Smooth muscle cell (in vitro differentiated cells): ENCODE data around the gene FOXL1. TPM values are rescaled to one million over a fixed set of nuclear protein-coding genes. Genes with fewer than 3 reads are reported as not detected.

Experiments used
- DNase-seq: peaks from one replicate; lab custom pipeline; 2025; ENCODE audit not compliant: unreplicated experiment; lab: John Stamatoyannopoulos, UW
- H2AFZ ChIP-seq: fragments of 200-600 bp; sonication (generic); 2 replicates; pipeline ENCODE4 v1.6.0; 2016; ENCODE audit warnings: antibody characterized with exemption, low read depth, mild to moderate bottlenecking
- H3F3A ChIP-seq: fragments of 200-600 bp; sonication (generic); 2 replicates; pipeline ENCODE4 v1.6.0; 2017; ENCODE audit warnings: antibody characterized with exemption, low read depth
- H3K27ac ChIP-seq: fragments of 200-600 bp; sonication (generic); 2 replicates; pipeline ENCODE4 v1.5.1; 2016; ENCODE audit warnings: low read depth, mild to moderate bottlenecking
- H3K27me3 ChIP-seq: fragments of 200-600 bp; sonication (generic); 2 replicates; pipeline ENCODE4 v1.6.1; 2016; ENCODE audit warnings: low read depth, mild to moderate bottlenecking
- H3K36me3 ChIP-seq: fragments of 200-600 bp; sonication (generic); 2 replicates; pipeline ENCODE4 v1.5.1; 2016; ENCODE audit warnings: low read depth
- H3K4me1 ChIP-seq: fragments of 200-600 bp; sonication (generic); 2 replicates; pipeline ENCODE4 v1.5.1; 2016; ENCODE audit warnings: low read depth
- H3K4me2 ChIP-seq: fragments of 200-600 bp; sonication (generic); 2 replicates; pipeline ENCODE4 v1.6.0; 2016; ENCODE audit warnings: mild to moderate bottlenecking
- H3K4me3 ChIP-seq: fragments of 200-600 bp; sonication (generic); 2 replicates; pipeline ENCODE4 v1.5.1; 2016; ENCODE audit warnings: mild to moderate bottlenecking
- H3K79me2 ChIP-seq: fragments of 200-600 bp; sonication (generic); 2 replicates; pipeline ENCODE4 v1.6.0; 2016; ENCODE audit warnings: low read depth, mild to moderate bottlenecking
- H3K9ac ChIP-seq: fragments of 200-600 bp; sonication (generic); 2 replicates; pipeline ENCODE4 v1.6.0; 2016; ENCODE audit warnings: low read depth
- H3K9me3 ChIP-seq: fragments of 200-600 bp; sonication (generic); replicated peaks from 2 replicates; pipeline ENCODE4 v1.5.1; 2016; ENCODE audit warnings: low read depth
- H4K20me1 ChIP-seq: fragments of 200-600 bp; sonication (generic); 2 replicates; pipeline ENCODE4 v1.6.0; 2016; ENCODE audit warnings: low read depth
- WGBS: methylation state at CpG from one replicate; pipeline ENCODE4 v1.1.7; 2016; ENCODE audit warnings: low lambda C conversion rate; 5-methylcytosine and 5-hydroxymethylcytosine counted together
- polyA plus RNA-seq: library from polyadenylated mRNA; unstranded; fragments of >200 nt; fragmentation: Nextera tagmentation; extraction: Ambion mirVana; gene quantifications from 2 replicates; pipeline ENCODE4 v1.2.1, GENCODE V29; 2016
- total RNA-seq: library from RNA; depleted of rRNA; stranded (reverse); fragments of >200 nt; gene quantifications from 2 replicates; pipeline ENCODE4 v1.2.3, GENCODE V29; 2014
- TF ChIP-seq, protein P1 (sequence below): fragments of 200-600 bp; sonication (generic); IDR thresholded peaks from 2 replicates; pipeline ENCODE4 v1.5.1; 2017; ENCODE audit warnings: borderline replicate concordance, mild to moderate bottlenecking, antibody characterized with exemption; ENCODE audit not compliant: insufficient read depth, poor library complexity, severe bottlenecking

The FOXL1 gene
- total and polyA plus RNA-seq, 2 experiments from 2014 or later = 4.6 to 5.4 TPM

- WGBS = 100% methylated on average over 4 of the region's 4 CpGs
- H3K4me1 ChIP-seq = no peaks in the 10 kb centered on the region
- H3F3A ChIP-seq = no peaks in the 10 kb centered on the region
- no peak overlapping the region for H3K4me3 ChIP-seq
- H3K79me2 ChIP-seq = no peaks in the 10 kb centered on the region
- TF ChIP-seq, protein P1, sequence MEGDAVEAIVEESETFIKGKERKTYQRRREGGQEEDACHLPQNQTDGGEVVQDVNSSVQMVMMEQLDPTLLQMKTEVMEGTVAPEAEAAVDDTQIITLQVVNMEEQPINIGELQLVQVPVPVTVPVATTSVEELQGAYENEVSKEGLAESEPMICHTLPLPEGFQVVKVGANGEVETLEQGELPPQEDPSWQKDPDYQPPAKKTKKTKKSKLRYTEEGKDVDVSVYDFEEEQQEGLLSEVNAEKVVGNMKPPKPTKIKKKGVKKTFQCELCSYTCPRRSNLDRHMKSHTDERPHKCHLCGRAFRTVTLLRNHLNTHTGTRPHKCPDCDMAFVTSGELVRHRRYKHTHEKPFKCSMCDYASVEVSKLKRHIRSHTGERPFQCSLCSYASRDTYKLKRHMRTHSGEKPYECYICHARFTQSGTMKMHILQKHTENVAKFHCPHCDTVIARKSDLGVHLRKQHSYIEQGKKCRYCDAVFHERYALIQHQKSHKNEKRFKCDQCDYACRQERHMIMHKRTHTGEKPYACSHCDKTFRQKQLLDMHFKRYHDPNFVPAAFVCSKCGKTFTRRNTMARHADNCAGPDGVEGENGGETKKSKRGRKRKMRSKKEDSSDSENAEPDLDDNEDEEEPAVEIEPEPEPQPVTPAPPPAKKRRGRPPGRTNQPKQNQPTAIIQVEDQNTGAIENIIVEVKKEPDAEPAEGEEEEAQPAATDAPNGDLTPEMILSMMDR = no peak
- DNase-seq = no peak
- H3K27me3 ChIP-seq = no peaks in the 10 kb centered on the region
- no peak overlapping the region for H3K9ac ChIP-seq
- no peaks in the 10 kb centered on the region for H3K36me3 ChIP-seq
- H3K27ac ChIP-seq = no peak overlapping the region
- H3K4me2 ChIP-seq = no peak overlapping the region
- no peaks in the 10 kb centered on the region for H3K9me3 ChIP-seq
- no peaks in the 10 kb centered on the region for H4K20me1 ChIP-seq
- no peak overlapping the region for H2AFZ ChIP-seq
Measured at GRCh38 chr16:86537486-86537885, 40.9 kb upstream of the FOXL1 start.

DNA sequence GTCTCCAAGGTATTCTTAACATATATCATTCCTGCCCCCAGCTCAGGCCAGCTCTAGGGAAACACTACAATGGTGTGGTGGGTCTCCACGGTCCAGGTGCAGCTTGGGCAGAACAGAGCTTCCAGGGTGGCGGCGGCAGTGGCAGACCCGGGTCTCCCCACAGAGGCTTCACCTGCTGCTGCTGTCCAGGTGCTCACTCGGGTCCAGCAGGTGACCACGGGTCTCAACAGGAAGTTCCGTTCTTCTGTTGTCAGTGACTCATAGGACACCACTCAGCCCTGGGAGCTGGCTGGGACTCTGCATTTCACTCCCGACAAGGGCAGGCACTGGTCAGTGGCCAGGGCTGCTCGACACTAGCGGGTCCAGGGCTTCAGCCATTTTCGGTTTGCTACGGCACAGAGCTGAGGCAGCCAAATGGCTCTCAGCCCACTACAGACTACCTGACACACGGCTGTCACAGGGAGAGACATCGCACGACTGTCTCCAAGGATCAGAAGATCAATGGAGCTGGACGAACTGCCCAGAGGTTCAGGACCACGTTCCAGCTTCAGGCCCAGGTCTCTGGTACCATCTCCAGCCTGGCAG lies 40.1 kb upstream of the FOXL1 start:
- Histone ChIP-seq H3K4me3 (no peak overlapping the region), H3F3A (no peaks in the 10 kb centered on the region), H3K9me3 (no peaks in the 10 kb centered on the region), H3K79me2 (no peaks in the 10 kb centered on the region), H3K9ac (no peak overlapping the region), H3K27ac (no peak overlapping the region), H3K36me3 (no peaks in the 10 kb centered on the region), H3K27me3 (no peaks in the 10 kb centered on the region), H3K4me1 (no peaks in the 10 kb centered on the region), H3K4me2 (no peak overlapping the region), H2AFZ (no peak overlapping the region), H4K20me1 (no peaks in the 10 kb centered on the region)
- no peak for DNase-seq
- TF ChIP-seq, protein P1 = no peak
- 93% methylated on average over 17 of the region's 17 CpGs for WGBS

DNA sequence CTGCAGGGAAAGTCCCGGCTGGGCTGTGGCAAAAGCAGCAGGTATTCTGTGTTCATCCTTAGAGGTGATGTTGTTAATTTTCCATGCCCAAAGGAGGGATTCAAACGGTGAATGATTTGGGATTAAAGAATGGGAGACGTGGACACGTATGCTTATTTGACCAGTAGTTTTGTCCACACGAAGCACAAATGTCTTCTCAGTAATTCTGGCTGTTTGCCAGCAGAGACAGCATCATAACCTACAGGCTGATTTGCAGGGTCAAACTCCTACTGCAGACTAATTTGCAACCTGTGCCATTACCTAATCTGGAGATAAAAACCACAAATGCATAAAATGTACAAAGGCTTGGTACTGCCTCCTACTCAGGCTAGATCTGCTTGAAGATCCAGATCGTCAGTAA lies 37.5 kb upstream of the FOXL1 start:
- Histone ChIP-seq H3K36me3 (no peaks in the 10 kb centered on the region), H3K27me3 (no peaks in the 10 kb centered on the region), H4K20me1 (peaks cover 7% of the 10 kb centered on the region), H3K27ac (no peak overlapping the region), H2AFZ (no peak overlapping the region), H3F3A (no peaks in the 10 kb centered on the region), H3K9me3 (no peaks in the 10 kb centered on the region), H3K4me2 (no peak overlapping the region), H3K9ac (no peak overlapping the region), H3K79me2 (no peaks in the 10 kb centered on the region), H3K4me3 (no peak overlapping the region), H3K4me1 (no peaks in the 10 kb centered on the region)
- TF ChIP-seq, protein P1 = no peak
- 95% methylated on average over 6 of the region's 6 CpGs for WGBS
- DNase-seq = no peak

- Histone ChIP-seq H3K9me3 (no peaks in the 10 kb centered on the region), H3K79me2 (no peaks in the 10 kb centered on the region), H3K27me3 (no peaks in the 10 kb centered on the region), H3K36me3 (no peaks in the 10 kb centered on the region), H3K4me2 (no peak overlapping the region), H3K27ac (no peak overlapping the region), H2AFZ (no peak overlapping the region), H4K20me1 (peaks cover 7% of the 10 kb centered on the region), H3K9ac (no peak overlapping the region), H3K4me3 (no peak overlapping the region), H3F3A (no peaks in the 10 kb centered on the region), H3K4me1 (no peaks in the 10 kb centered on the region)
- TF ChIP-seq, protein P1 = no peak
- 95% methylated on average over 11 of the region's 11 CpGs for WGBS
- DNase-seq = no peak
Measured at GRCh38 chr16:86541560-86541959, 36.8 kb upstream of the FOXL1 start.
